Tibial nerve (tissue), 4 donors: Measurements from ENCODE around the gene GABPA.

ENCODE experiments used
- EP300 ChIP-seq, 2 donors: sonication (generic); formaldehyde crosslinking; IDR thresholded peaks; one replicate each; pipeline ENCODE4 v1.6.1; 2017; ENCODE audit warnings: antibody characterized with exemption in 2 of 2, mild to moderate bottlenecking in 1 of 2
- POLR2A ChIP-seq, 2 donors: fragments of 450-650 bp; IDR thresholded peaks; one replicate each; pipeline ENCODE4 v1.6.1; 2017; ENCODE audit warnings: antibody characterized with exemption in 2 of 2, mild to moderate bottlenecking in 2 of 2, moderate library complexity in 2 of 2
- TF ChIP-seq, protein P1 (sequence below), 5 experiments: fragments of 200-600 bp in 3 of 5; fragments of 450-650 bp in 2 of 5; sonication (generic) in 3 of 5; IDR thresholded peaks; one replicate each; pipeline ENCODE4 v1.5.1; 2016 to 2019; ENCODE audit warnings: antibody characterized with exemption in 5 of 5, mild to moderate bottlenecking in 3 of 5, moderate library complexity in 2 of 5

DNA sequence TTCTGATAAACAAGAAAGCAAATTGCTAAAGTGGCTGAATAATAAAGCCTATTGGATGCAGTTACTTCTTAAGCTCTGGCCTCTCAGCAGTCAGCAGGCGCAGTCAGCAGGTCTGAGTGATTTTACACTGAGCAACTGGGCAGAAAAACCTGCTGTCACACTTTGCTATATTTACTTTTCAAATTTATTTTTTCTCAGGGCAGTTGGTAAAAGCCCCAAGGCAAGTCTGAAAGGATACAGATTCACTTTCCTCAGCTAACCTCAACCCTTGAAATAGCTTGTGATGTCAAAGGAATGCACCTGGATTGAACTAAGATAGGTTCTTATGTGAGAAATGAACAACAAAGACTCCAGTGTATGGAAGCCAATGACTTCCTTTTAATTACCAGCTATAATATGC, 34.0 kb upstream of the GABPA start:
- no peak for TF ChIP-seq EP300 (IDR thresholded peaks at IDR 0.05)
- TF ChIP-seq, protein P1, sequence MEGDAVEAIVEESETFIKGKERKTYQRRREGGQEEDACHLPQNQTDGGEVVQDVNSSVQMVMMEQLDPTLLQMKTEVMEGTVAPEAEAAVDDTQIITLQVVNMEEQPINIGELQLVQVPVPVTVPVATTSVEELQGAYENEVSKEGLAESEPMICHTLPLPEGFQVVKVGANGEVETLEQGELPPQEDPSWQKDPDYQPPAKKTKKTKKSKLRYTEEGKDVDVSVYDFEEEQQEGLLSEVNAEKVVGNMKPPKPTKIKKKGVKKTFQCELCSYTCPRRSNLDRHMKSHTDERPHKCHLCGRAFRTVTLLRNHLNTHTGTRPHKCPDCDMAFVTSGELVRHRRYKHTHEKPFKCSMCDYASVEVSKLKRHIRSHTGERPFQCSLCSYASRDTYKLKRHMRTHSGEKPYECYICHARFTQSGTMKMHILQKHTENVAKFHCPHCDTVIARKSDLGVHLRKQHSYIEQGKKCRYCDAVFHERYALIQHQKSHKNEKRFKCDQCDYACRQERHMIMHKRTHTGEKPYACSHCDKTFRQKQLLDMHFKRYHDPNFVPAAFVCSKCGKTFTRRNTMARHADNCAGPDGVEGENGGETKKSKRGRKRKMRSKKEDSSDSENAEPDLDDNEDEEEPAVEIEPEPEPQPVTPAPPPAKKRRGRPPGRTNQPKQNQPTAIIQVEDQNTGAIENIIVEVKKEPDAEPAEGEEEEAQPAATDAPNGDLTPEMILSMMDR (IDR thresholded peaks at IDR 0.05), result no peak
- no peak for TF ChIP-seq POLR2A (IDR thresholded peaks at IDR 0.05)
